ENCODE data around the gene ASB16.

- TF ChIP-seq CTCF (IDR thresholded peaks at IDR 0.05): no peak
- no peak for TF ChIP-seq POLR2A (IDR thresholded peaks at IDR 0.05)
These were observed 25.4 kb upstream of the ASB16 start for GRCh38 chr17:44144966-44145739.

Data from Peyer's patch (tissue), 4 donors.